GM12865 (cell line): ENCODE data around the gene ZSCAN2.
"Not testable (repeated sequence)": the region's sequence is repeated elsewhere in the genome, so short reads cannot be mapped to it uniquely, and the experiment has no call there.

ENCODE experiments used
- DNase-seq: peaks from one replicate; pipeline ENCODE4 v3.0.0; 2010; ENCODE audit warnings: low read depth
- H3K4me3 ChIP-seq: 2 replicates; pipeline ENCODE4 v1.5.1; 2011; ENCODE audit warnings: mild to moderate bottlenecking, low read depth, low read length, control low read depth
- CTCF ChIP-seq: IDR thresholded peaks from 2 replicates; pipeline ENCODE4 v1.5.1; 2011; ENCODE audit warnings: low read length, control low read depth, low read depth, inconsistent platforms; ENCODE audit not compliant: insufficient read depth; ENCODE audit errors: missing control alignments

Gene ZSCAN2

GRCh38 chr15:84582583-84583157 is 18.1 kb upstream of the ZSCAN2 start:
- DNase-seq = no peak
- no peak for TF ChIP-seq CTCF
- H3K4me3 ChIP-seq = no peak overlapping the region

- DNase-seq, H3K4me3 ChIP-seq: not testable (repeated sequence)
Observed at GRCh38 chr15:84583921-84584320, 16.9 kb upstream of the ZSCAN2 start.

GRCh38 chr15:84586696-84587095 is 14.1 kb upstream of the ZSCAN2 start:
- TF ChIP-seq CTCF = no peak
- DNase-seq = no peak
- no peak overlapping the region for H3K4me3 ChIP-seq

GRCh38 chr15:84588053-84588874 is 12.5 kb upstream of the ZSCAN2 start:
- H3K4me3 ChIP-seq = peak overlapping the region; percentile 35
- TF ChIP-seq CTCF = peak; percentile 82

GRCh38 chr15:84590406-84590805 is 10.4 kb upstream of the ZSCAN2 start:
- no peak for DNase-seq
- no peak for TF ChIP-seq CTCF
- H3K4me3 ChIP-seq = no peak overlapping the region

More at GRCh38 chr15:84588053-84588874, 12.5 kb upstream of the ZSCAN2 start:
- DNase-seq = peak; percentile 89

- no peak for DNase-seq
- H3K4me3 ChIP-seq = no peak overlapping the region
- no peak for TF ChIP-seq CTCF
Observed at GRCh38 chr15:84591815-84592214, 9.0 kb upstream of the ZSCAN2 start.

- TF ChIP-seq CTCF = no peak
- DNase-seq = no peak
- H3K4me3 ChIP-seq = no peak overlapping the region
Observed at GRCh38 chr15:84594617-84595290, 6.1 kb upstream of the ZSCAN2 start.
